ENCODE measurements around the gene SPTBN5.

DNA sequence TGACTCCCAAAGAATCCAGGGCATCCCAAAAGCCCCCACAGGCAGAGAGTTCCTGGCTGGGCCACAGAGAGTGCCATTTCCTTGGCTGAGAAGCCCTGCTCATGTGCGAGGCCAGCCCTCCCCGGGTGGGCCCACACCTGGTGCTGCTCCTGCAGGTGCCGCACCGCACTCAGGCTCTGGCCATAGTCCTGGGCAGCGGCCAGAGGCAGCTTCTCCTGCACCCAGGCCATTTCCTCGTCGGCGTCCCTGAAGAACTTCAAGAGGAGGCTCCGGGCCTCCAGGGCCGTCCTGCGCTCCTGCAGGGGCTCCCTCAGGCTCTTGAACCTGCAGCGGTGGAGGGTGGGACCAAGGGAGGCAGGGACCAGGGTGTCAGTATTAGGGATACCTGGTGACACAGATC is 37.1 kb downstream of the SPTBN5 start:
- TF ChIP-seq, protein P1, sequence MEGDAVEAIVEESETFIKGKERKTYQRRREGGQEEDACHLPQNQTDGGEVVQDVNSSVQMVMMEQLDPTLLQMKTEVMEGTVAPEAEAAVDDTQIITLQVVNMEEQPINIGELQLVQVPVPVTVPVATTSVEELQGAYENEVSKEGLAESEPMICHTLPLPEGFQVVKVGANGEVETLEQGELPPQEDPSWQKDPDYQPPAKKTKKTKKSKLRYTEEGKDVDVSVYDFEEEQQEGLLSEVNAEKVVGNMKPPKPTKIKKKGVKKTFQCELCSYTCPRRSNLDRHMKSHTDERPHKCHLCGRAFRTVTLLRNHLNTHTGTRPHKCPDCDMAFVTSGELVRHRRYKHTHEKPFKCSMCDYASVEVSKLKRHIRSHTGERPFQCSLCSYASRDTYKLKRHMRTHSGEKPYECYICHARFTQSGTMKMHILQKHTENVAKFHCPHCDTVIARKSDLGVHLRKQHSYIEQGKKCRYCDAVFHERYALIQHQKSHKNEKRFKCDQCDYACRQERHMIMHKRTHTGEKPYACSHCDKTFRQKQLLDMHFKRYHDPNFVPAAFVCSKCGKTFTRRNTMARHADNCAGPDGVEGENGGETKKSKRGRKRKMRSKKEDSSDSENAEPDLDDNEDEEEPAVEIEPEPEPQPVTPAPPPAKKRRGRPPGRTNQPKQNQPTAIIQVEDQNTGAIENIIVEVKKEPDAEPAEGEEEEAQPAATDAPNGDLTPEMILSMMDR (conservative IDR thresholded peaks at IDR 0.05; ENCODE audit: low read depth, low read length): no peak
- no peak for TF ChIP-seq EZH2 (IDR thresholded peaks at IDR 0.05; ENCODE audit: low read length, unreplicated experiment)
- TF ChIP-seq EZH2phosphoT487 (IDR thresholded peaks at IDR 0.05; ENCODE audit: borderline replicate concordance, low read length): no peak

All from PC-3 (cell line).